ENCODE measurements around the gene GFAP. TPM values are rescaled to one million over a fixed set of nuclear protein-coding genes. Genes with fewer than 3 reads are reported as not detected.

The GFAP gene
- total RNA-seq, 2 experiments from 2014 or later: not detected

- ATAC-seq (no peak), DNase-seq (peak; percentile 37)
- peaks cover 27% of the 10 kb centered on the region for H3K4me1 Mint-ChIP-seq (ENCODE audit: low read depth)
- CTCF ChIA-PET: interaction anchor here (0.6 to 3.4 kb wide), 12 partner anchors 9 to 237 kb away, joined by 3 to 10 read pairs (median 4); partner anchors contain the start of gene ACBD4
- H3K4me3 Mint-ChIP-seq: peak overlapping the region; percentile 85
- POLR2A ChIA-PET: interaction anchor here (0.6 to 2.4 kb wide), 11 partner anchors 14 to 955 kb away, joined by 3 to 11 read pairs (median 5); partner anchors contain the start of gene KIF18B
- intact Hi-C loops (cut with micrococcal nuclease): no loop called here
- no peak for TF ChIP-seq CTCF (IDR thresholded peaks at IDR 0.05)
- H3K36me3 Mint-ChIP-seq (ENCODE audit: low read depth): peaks cover 16% of the 10 kb centered on the region
- H3K27me3 Mint-ChIP-seq: no peaks in the 10 kb centered on the region
- peak overlapping the region; percentile 100 for H3K27ac Mint-ChIP-seq
- H3K9me3 Mint-ChIP-seq: no peaks in the 10 kb centered on the region
Observed at GRCh38 chr17:44898768-44899073, 16.6 kb downstream of the GFAP start.

GRCh38 chr17:44894642-44895041 lies 20.7 kb downstream of the GFAP start:
- TF ChIP-seq CTCF (IDR thresholded peaks at IDR 0.05): no peak
- CTCF ChIA-PET: interaction anchor here (1.0 to 2.5 kb wide), 7 partner anchors 13 to 128 kb away, joined by 3 to 10 read pairs (median 3); no protein-coding TSS in a partner anchor
- POLR2A ChIA-PET: interaction anchor here (1.0 to 1.5 kb wide), 2 partner anchors 10 to 72 kb away, joined by 3 to 6 read pairs; no protein-coding TSS in a partner anchor
- ATAC-seq (no peak), DNase-seq (peak; percentile 14)
- H3K4me1 Mint-ChIP-seq (ENCODE audit: low read depth): peaks cover 30% of the 10 kb centered on the region
- no peaks in the 10 kb centered on the region for H3K27me3 Mint-ChIP-seq
- intact Hi-C loops (cut with micrococcal nuclease): no loop called here
- peaks cover 26% of the 10 kb centered on the region for H3K36me3 Mint-ChIP-seq (ENCODE audit: low read depth)
- H3K4me3 Mint-ChIP-seq: no peak overlapping the region
- H3K9me3 Mint-ChIP-seq: no peaks in the 10 kb centered on the region
- H3K27ac Mint-ChIP-seq: no peak overlapping the region

GRCh38 chr17:44892250-44892649 lies 23.1 kb downstream of the GFAP start:
- ChIA-PET POLR2A (interaction anchor here (0.7 to 1.4 kb wide), 2 partner anchors 11 to 109 kb away, joined by 3 to 4 read pairs; no protein-coding TSS in a partner anchor), CTCF (interaction anchor here (0.7 kb wide), 1 partner anchor 129 kb away, joined by 3 read pairs; no protein-coding TSS in a partner anchor)

GRCh38 chr17:44889003-44889402 lies 26.3 kb downstream of the GFAP start:
- TF ChIP-seq CTCF (IDR thresholded peaks at IDR 0.05): no peak
- ChIA-PET CTCF (interaction anchor here (0.6 to 1.0 kb wide), 3 partner anchors 9 to 14 kb away, joined by 3 read pairs; a partner anchor contains a TSS), POLR2A (no interaction called here)
- no peak for DNase-seq
- H3K9me3 Mint-ChIP-seq: no peaks in the 10 kb centered on the region
- peaks cover 25% of the 10 kb centered on the region for H3K36me3 Mint-ChIP-seq (ENCODE audit: low read depth)
- peaks cover 19% of the 10 kb centered on the region for H3K4me1 Mint-ChIP-seq (ENCODE audit: low read depth)
- intact Hi-C loops (cut with micrococcal nuclease): no loop called here
- no peak overlapping the region for H3K4me3 Mint-ChIP-seq
- ATAC-seq: no peak
- no peaks in the 10 kb centered on the region for H3K27me3 Mint-ChIP-seq
- H3K27ac Mint-ChIP-seq: no peak overlapping the region

More at GRCh38 chr17:44892250-44892649, 23.1 kb downstream of the GFAP start:
- Mint-ChIP-seq H3K27me3 (no peaks in the 10 kb centered on the region), H3K4me1 (ENCODE audit: low read depth) (peaks cover 21% of the 10 kb centered on the region), H3K27ac (no peak overlapping the region), H3K4me3 (no peak overlapping the region), H3K36me3 (ENCODE audit: low read depth) (peaks cover 21% of the 10 kb centered on the region), H3K9me3 (no peaks in the 10 kb centered on the region)
- DNase-seq (no peak), ATAC-seq (no peak)
- intact Hi-C loops (cut with micrococcal nuclease): no loop called here
- no peak for TF ChIP-seq CTCF (IDR thresholded peaks at IDR 0.05)
